Fibroblast of the aortic adventitia (primary cell): ENCODE measurements around the gene TAF7. TPM values are rescaled to one million over a fixed set of nuclear protein-coding genes. Genes with fewer than 3 reads are reported as not detected.
"Not testable (repeated sequence)": the region's sequence is repeated elsewhere in the genome, so short reads cannot be mapped to it uniquely, and the experiment has no call there.

Source experiments
- DNase-seq: peaks from one replicate; pipeline ENCODE4 v3.0.0-alpha.2; 2010; ENCODE audit warnings: low read depth
- H3K4me3 ChIP-seq: 2 replicates; pipeline ENCODE4 v1.5.1; 2011; ENCODE audit warnings: low read depth, mild to moderate bottlenecking, control low read depth, low read length, moderate library complexity
- total RNA-seq: library from RNA; depleted of rRNA; stranded (reverse); fragments of >200 nt; gene quantifications from 2 replicates; pipeline ENCODE4 v1.2.3, GENCODE V29; 2012; ENCODE audit warnings: low replicate concordance
- TF ChIP-seq, protein P1 (sequence below): IDR thresholded peaks from 2 replicates; pipeline ENCODE4 v1.5.1; 2011; ENCODE audit warnings: mild to moderate bottlenecking, low read length, control low read depth, inconsistent platforms; ENCODE audit not compliant: insufficient read depth

TAF7 gene
- total RNA-seq, 1 donor: 66.0 TPM

DNA sequence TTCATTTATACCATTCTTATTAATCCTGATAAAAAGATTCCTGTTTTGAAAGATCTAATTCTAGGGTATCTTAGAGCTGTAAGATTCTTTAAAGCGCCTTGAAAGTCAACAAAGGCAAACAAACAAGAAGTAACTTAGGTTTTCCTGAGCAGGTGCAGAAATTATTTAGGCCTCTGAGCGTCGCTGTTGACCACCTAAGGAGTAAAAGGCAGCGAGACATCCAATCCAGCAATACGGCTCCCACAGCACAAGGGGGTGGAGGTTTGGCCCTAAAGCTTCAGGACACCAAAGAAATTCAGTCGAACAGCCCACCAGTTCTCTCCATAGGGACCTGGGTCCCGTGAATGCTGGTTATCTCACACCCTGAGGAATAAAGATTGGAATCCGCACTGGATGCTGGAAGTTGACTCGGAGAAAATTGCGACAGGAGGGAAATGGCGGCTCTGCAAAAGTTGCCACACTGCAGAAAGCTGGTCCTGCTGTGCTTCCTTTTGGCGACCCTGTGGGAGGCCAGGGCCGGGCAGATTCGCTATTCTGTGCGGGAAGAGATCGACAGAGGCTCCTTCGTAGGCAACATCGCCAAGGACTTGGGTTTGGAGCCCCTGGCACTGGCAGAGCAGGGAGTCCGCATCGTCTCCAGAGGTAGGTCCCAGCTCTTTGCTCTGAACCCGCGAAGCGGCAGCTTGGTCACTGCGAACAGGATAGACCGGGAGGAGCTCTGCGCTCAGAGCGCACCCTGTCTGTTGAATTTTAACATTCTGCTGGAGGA lies 18.1 kb upstream of the TAF7 start, which contains the start of gene PCDHGA2:
TSS of gene PCDHGA2 (plus strand) at position 223 of the 769 bp plus-strand sequence.
- TF ChIP-seq, protein P1, sequence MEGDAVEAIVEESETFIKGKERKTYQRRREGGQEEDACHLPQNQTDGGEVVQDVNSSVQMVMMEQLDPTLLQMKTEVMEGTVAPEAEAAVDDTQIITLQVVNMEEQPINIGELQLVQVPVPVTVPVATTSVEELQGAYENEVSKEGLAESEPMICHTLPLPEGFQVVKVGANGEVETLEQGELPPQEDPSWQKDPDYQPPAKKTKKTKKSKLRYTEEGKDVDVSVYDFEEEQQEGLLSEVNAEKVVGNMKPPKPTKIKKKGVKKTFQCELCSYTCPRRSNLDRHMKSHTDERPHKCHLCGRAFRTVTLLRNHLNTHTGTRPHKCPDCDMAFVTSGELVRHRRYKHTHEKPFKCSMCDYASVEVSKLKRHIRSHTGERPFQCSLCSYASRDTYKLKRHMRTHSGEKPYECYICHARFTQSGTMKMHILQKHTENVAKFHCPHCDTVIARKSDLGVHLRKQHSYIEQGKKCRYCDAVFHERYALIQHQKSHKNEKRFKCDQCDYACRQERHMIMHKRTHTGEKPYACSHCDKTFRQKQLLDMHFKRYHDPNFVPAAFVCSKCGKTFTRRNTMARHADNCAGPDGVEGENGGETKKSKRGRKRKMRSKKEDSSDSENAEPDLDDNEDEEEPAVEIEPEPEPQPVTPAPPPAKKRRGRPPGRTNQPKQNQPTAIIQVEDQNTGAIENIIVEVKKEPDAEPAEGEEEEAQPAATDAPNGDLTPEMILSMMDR: peak; percentile 55
- H3K4me3 ChIP-seq: peak within 1 kb of the TSS; percentile 57
- DNase-seq: peak; percentile 68

DNA sequence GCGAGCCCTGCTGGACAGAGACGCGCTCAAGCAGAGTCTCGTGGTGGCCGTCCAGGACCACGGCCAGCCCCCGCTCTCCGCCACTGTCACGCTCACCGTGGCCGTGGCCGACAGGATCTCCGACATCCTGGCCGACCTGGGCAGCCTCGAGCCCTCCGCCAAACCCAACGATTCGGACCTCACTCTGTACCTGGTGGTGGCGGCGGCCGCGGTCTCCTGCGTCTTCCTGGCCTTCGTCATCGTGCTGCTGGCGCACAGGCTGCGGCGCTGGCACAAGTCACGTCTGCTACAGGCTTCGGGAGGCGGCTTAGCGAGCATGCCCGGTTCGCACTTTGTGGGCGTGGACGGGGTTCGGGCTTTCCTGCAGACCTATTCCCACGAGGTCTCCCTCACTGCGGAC lies 12.0 kb upstream of the TAF7 start:
- H3K4me3 ChIP-seq, DNase-seq: not testable (repeated sequence)

DNA sequence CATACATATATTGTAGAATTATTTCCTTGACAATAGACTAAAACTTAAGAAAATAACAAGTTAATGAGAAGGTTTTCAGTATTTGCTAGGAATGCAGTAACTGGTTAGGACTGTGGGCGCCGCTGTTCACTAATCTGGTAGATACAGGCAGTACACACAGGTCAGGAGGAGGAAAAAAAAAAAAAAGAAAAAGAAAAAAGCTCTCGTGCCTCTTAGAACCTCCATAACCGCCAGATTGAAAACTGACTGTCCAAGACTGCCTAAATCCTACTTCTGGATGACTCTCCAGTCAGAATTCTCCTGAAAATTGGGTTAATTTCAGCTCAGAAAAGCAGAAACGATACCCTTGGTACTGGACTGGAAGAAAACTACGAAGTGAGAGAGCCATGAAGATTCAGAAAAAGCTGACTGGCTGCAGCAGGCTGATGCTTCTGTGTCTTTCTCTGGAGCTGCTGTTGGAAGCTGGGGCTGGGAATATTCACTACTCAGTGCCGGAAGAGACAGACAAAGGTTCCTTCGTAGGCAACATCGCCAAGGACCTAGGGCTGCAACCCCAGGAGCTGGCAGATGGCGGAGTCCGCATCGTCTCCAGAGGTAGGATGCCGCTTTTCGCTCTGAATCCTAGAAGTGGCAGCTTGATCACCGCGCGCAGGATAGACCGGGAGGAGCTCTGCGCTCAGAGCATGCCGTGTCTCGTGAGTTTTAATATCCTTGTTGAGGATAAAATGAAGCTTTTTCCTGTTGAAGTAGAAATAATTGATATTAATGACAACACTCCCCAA lies 9.9 kb upstream of the TAF7 start, which contains the start of gene PCDHGA1:
TSS of gene PCDHGA1 (plus strand) at position 216 of the 782 bp plus-strand sequence.
- TF ChIP-seq, protein P1: peak; percentile 64
- peak; percentile 70 for DNase-seq
- peak within 1 kb of the TSS; percentile 49 for H3K4me3 ChIP-seq

DNA sequence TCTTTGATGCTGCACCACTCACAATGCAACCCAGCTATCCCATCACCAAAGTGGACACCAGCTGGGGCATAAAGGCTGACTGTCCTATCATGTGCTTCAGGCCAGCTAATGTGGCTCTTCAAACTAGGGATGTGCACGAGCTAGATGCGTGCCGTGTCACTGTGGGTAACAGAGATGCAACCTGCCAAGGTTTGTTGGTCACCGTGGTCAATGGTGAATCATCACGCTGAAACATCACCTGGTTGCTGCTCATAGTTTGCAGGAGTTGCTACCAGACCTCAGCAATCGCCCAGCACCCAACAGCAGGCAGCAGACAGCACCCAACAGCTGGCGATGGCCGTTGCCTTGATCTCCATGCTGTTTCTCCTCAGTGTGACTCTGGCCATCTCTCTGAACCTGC lies 7.6 kb upstream of the TAF7 start:
- no peak for DNase-seq
- TF ChIP-seq, protein P1: no peak
- H3K4me3 ChIP-seq: no peak overlapping the region

DNA sequence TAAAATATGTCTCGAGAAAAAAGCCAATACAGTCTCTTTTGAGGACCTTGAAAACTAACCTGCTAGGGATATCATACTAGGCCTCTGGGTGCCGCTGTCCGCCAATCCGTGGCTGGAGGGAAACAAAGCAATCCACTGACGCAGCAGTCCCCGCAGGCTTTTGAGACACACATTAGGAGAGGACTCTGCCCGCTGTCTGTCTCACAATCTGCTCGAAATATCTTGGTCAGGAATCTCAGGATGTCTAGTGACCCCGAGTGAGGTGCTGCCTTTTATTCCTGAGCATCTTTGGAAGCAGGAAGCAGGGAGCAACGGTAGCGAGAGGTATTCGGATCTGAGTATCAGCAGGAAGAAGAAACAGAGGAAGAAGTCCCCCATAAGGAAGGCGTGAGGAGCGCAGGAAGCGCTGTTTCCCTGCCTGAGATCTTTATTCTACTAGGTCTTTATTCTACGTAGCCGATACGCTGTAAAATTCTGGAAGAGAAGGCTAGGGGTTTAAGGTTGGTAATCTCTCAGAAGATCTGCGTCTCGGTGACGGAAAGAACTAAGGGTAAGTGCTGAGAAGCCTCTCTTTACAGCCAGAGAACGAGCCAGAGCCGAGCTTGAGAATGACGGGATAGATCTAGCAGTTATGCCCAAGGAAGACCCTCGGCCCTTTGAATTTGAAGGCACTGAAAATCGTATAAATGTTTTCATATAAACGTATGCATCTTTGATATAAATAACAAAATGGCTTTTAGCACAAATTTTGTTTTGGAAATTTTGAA lies 5.7 kb upstream of the TAF7 start:
- TF ChIP-seq, protein P1: peak; percentile 79
- H3K4me3 ChIP-seq: peak overlapping the region; percentile 71
- DNase-seq: peak; percentile 74

DNA sequence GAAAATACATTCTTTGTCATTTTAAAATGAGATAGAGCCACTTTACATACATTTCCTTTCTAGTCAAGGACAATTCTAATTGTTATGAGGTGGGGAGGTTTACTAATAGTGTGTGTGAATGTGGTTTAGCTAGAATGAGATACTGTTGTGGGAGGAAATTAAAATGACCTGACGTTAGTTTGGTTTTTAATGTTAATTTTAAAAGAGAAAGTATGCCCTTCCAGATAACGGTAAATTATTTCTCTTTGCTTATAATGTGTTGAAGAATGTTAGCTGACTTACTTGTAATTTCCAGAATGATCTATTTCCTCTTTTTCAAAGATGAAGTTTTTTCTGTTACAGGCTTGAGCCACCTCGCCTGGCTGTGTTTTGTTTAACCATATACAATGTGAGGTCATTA lies 1.7 kb upstream of the TAF7 start:
- TF ChIP-seq, protein P1: no peak
- DNase-seq: no peak

More for the DNA sequence above, 1.7 kb upstream of the TAF7 start:
- no peak overlapping the region for H3K4me3 ChIP-seq
